Measurements from ENCODE around the gene MED10. TPM values are rescaled to one million over a fixed set of nuclear protein-coding genes. Genes with fewer than 3 reads are reported as not detected.

MED10 gene
- total RNA-seq, 1 donor from 2014 or later = 29.4 TPM

DNA sequence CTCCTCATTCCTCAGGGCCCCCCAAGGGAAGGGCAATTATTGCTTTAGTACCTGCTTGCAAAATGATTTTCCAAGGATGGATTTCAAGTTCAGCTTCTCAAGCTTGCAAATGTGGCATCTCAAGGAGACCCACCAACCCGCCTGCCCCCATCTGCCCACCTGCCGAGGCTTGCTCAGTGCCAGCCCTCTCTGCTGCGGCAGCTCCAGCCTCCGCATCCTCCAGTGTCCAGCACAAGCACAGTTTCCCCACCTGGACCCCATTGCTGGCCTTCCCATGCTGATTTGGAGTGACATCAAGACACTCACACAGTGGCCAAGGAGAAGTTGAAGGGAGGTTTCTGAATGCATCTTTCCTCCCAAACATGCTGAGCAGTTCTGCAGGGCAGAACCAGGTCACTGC is 31.2 kb downstream of the MED10 start:
- H3K4me1 Mint-ChIP-seq = no peaks in the 10 kb centered on the region
- H3K4me3 Mint-ChIP-seq = no peak overlapping the region
- no peaks in the 10 kb centered on the region for H3K36me3 Mint-ChIP-seq (ENCODE audit: low read depth)
- no peak for DNase-seq (ENCODE audit: low read depth, low spot score)
- TF ChIP-seq, protein P1, sequence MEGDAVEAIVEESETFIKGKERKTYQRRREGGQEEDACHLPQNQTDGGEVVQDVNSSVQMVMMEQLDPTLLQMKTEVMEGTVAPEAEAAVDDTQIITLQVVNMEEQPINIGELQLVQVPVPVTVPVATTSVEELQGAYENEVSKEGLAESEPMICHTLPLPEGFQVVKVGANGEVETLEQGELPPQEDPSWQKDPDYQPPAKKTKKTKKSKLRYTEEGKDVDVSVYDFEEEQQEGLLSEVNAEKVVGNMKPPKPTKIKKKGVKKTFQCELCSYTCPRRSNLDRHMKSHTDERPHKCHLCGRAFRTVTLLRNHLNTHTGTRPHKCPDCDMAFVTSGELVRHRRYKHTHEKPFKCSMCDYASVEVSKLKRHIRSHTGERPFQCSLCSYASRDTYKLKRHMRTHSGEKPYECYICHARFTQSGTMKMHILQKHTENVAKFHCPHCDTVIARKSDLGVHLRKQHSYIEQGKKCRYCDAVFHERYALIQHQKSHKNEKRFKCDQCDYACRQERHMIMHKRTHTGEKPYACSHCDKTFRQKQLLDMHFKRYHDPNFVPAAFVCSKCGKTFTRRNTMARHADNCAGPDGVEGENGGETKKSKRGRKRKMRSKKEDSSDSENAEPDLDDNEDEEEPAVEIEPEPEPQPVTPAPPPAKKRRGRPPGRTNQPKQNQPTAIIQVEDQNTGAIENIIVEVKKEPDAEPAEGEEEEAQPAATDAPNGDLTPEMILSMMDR (conservative IDR thresholded peaks at IDR 0.05) = no peak
- H3K9me3 Mint-ChIP-seq = no peaks in the 10 kb centered on the region
- peaks cover 15% of the 10 kb centered on the region for H3K27me3 Mint-ChIP-seq (ENCODE audit: low read depth)
- H3K27ac Mint-ChIP-seq (ENCODE audit: unreplicated experiment) = no peak overlapping the region

DNA sequence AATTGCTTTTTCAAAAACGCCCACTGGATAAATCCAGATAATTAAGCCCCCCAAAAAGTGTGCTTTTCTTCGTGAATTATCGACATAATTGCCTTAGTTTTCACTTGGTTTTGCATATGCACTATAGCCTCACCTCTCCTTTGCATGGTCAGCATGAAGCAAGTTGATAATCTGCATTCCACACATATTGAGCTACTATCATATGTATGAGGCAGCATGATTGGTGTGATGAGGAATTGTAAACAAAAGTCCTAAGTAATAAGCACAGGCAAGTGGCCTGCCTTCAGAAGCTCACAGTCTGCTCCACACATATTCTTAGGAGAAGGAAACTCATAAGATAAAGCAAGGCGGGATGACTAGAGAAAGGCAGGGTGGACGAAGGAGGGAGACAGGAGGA is 33.8 kb downstream of the MED10 start:
- H3K4me1 Mint-ChIP-seq = no peaks in the 10 kb centered on the region
- no peaks in the 10 kb centered on the region for H3K36me3 Mint-ChIP-seq (ENCODE audit: low read depth)
- H3K4me3 Mint-ChIP-seq = no peak overlapping the region
- H3K9me3 Mint-ChIP-seq = no peaks in the 10 kb centered on the region
- peaks cover 17% of the 10 kb centered on the region for H3K27me3 Mint-ChIP-seq (ENCODE audit: low read depth)
- TF ChIP-seq, protein P1 (conservative IDR thresholded peaks at IDR 0.05) = no peak
- DNase-seq (ENCODE audit: low read depth, low spot score) = no peak
- H3K27ac Mint-ChIP-seq (ENCODE audit: unreplicated experiment) = no peak overlapping the region

DNA sequence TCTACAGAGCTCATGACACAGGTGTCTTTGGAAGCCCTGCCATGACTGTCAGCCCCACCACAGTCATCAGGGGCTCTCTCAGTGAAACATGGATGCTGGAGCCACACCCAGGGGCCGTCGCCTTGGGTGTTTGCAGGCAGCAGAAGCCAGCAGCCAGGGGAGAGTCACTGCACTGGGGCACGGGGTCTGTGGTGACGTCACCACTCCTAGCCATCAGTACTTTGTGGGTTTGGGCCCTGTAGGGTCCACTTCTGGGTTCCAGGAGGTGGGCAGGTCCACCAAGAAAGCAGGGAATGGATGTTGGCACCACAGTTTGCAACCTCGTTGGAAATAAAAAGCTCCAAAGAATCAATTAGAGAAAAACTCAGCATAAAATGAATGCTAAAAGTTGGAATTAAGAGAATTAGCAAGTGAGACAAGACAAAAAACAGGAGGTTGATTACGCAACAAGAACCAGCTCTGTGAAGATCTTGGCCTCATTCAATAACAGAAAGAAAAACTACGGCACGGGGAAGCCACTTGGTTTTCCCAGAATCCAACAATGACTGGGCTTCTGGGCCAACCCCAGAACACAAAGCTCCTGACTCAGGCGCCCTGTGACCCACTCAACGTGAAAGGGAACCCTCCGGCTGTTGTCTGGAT is 34.3 kb downstream of the MED10 start:
- Mint-ChIP-seq H3K27me3 (ENCODE audit: low read depth) (peaks cover 17% of the 10 kb centered on the region), H3K27ac (ENCODE audit: unreplicated experiment) (no peak overlapping the region), H3K36me3 (ENCODE audit: low read depth) (no peaks in the 10 kb centered on the region), H3K4me3 (no peak overlapping the region), H3K4me1 (no peaks in the 10 kb centered on the region), H3K9me3 (no peaks in the 10 kb centered on the region)
- no peak for DNase-seq (ENCODE audit: low read depth, low spot score)
- TF ChIP-seq, protein P1 (conservative IDR thresholded peaks at IDR 0.05) = no peak

- Mint-ChIP-seq H3K4me3 (no peak overlapping the region), H3K4me1 (no peaks in the 10 kb centered on the region), H3K27ac (ENCODE audit: unreplicated experiment) (no peak overlapping the region), H3K36me3 (ENCODE audit: low read depth) (no peaks in the 10 kb centered on the region), H3K9me3 (no peaks in the 10 kb centered on the region), H3K27me3 (ENCODE audit: low read depth) (peaks cover 17% of the 10 kb centered on the region)
- DNase-seq (ENCODE audit: low read depth, low spot score) = no peak
- TF ChIP-seq, protein P1 (conservative IDR thresholded peaks at IDR 0.05) = no peak
Observed at GRCh38 chr5:6342689-6343315, 35.5 kb downstream of the MED10 start.

DNA sequence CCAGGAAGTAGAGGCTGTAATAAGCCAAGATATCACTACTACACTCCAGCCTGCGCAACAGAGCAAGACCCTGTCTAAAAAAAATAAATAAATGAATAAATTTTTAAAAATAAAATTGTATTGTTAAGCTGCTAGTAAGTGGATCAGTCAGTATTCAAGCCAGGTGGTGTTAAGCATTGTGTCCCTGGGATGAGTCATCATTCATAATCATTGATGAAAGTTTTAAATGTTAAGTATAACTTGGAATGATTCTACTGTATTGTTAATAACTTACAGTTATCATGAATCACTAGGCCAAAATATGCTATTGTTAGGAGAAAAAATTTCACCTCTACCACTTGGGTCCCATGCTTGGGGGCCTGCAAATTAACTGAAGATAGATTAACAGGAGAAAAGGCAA is 38.2 kb downstream of the MED10 start:
- no peak overlapping the region for H3K27ac Mint-ChIP-seq (ENCODE audit: unreplicated experiment)
- TF ChIP-seq, protein P1 (conservative IDR thresholded peaks at IDR 0.05) = no peak
- no peaks in the 10 kb centered on the region for H3K36me3 Mint-ChIP-seq (ENCODE audit: low read depth)
- H3K27me3 Mint-ChIP-seq (ENCODE audit: low read depth) = peaks cover 14% of the 10 kb centered on the region
- H3K4me3 Mint-ChIP-seq = no peak overlapping the region
- no peak for DNase-seq (ENCODE audit: low read depth, low spot score)
- no peaks in the 10 kb centered on the region for H3K9me3 Mint-ChIP-seq
- no peaks in the 10 kb centered on the region for H3K4me1 Mint-ChIP-seq
